Activated CD4-positive, alpha-beta T cell treated with anti-CD3 and anti-CD28 coated beads, Interleukin-2, amount 10 ng/mL, durations not matched to agents 7 days and 5 days (primary cell): Measurements from ENCODE around the gene SCRT2. TPM values are rescaled to one million over a fixed set of nuclear protein-coding genes. Genes with fewer than 3 reads are reported as not detected.

Source experiments
- CTCF ChIA-PET: fragments of 350-600 bp; sonication (Branson Sonifier 250); formaldehyde crosslinking; loops from one replicate; lab custom pipeline; 2021; ENCODE audit warnings: antibody characterized with exemption; lab: Charles Lee
- POLR2A ChIA-PET: fragments of 350-600 bp; sonication (Branson Sonifier 250); formaldehyde crosslinking; loops from one replicate; lab custom pipeline; 2021; ENCODE audit warnings: antibody characterized with exemption; lab: Charles Lee
- DNase-seq: peaks from one replicate; pipeline ENCODE4 v3.0.0-alpha.2; 2020
- H3K27ac Mint-ChIP-seq: one replicate; pipeline ENCODE4 v1.8.0; 2021; ENCODE audit warnings: mild to moderate bottlenecking, moderate library complexity, mixed read lengths
- H3K27me3 Mint-ChIP-seq: one replicate; pipeline ENCODE4 v1.8.0; 2021; ENCODE audit warnings: mixed read lengths
- H3K36me3 Mint-ChIP-seq: one replicate; pipeline ENCODE4 v1.8.0; 2021; ENCODE audit warnings: low read depth, mixed read lengths
- H3K4me1 Mint-ChIP-seq: one replicate; pipeline ENCODE4 v1.8.0; 2021; ENCODE audit warnings: mixed read lengths
- H3K4me3 Mint-ChIP-seq: one replicate; pipeline ENCODE4 v1.8.0; 2021; ENCODE audit warnings: mild to moderate bottlenecking, moderate library complexity, mixed read lengths
- H3K9me3 Mint-ChIP-seq: one replicate; pipeline ENCODE4 v1.8.0; 2021; ENCODE audit warnings: mixed read lengths
- total RNA-seq, 2 experiments: library from RNA; stranded (reverse); gene quantifications; one replicate each; pipeline ENCODE4 v1.2.3, GENCODE V29; 2021

The SCRT2 gene
- total RNA-seq, 2 experiments from 2014 or later = not detected

DNA sequence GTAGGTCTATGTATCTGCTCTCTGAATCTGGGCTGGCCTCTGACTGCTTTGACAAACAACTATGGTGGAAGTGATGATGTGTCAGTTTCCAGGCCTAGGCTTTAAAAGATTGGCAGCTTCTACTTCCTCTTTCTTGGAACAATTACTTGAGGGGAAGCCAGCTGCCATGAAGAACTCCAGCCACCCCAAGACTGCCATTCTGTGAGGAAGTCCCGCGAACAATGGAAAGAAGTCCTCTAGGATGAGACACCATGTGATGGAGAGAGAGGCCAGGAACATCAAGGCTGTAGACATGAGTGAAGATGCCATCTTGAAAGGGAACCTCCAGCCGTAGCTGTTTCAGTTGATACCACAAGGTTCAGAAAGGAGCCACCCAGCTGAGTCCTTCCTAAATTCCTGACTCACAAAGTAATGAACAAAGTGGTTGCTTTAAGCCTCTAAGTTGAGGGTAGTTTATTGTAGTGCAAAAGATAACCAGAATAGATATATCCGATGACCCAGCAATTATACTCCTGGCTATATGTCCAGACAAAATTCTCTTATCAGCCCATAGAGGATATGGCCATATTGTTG lies 50.2 kb downstream of the SCRT2 start:
- Mint-ChIP-seq H3K27ac (no peak overlapping the region), H3K36me3 (no peaks in the 10 kb centered on the region), H3K4me3 (no peak overlapping the region), H3K27me3 (peaks cover 19% of the 10 kb centered on the region), H3K9me3 (no peaks in the 10 kb centered on the region), H3K4me1 (no peaks in the 10 kb centered on the region)
- CTCF ChIA-PET = interaction anchor here (0.5 to 1.5 kb wide), 2 partner anchors 20 to 1226 kb away, joined by 3 to 5 read pairs; no protein-coding TSS in a partner anchor
- DNase-seq = no peak
- POLR2A ChIA-PET = no interaction called here

DNA sequence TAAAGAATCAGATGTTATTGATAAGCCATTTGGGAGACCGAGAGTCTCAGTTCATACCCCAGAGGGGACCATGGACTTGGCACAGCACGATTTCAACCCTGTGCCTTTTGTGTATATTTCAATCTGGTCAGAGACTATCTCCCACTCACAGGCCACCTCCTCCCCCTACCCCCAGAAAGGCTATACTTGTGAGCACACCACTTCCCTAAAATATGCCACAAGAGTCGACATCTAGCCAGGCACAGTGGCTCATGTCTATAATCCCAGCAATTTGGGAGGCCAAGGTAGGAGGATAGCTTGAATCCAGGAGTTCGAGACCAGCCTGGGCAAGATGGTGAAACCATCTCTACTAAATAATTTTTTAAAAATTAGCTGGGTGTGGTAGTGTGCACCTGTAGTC lies 51.9 kb downstream of the SCRT2 start:
- Mint-ChIP-seq H3K27me3 (peaks cover 15% of the 10 kb centered on the region), H3K27ac (no peak overlapping the region), H3K36me3 (no peaks in the 10 kb centered on the region), H3K9me3 (no peaks in the 10 kb centered on the region), H3K4me1 (no peaks in the 10 kb centered on the region), H3K4me3 (no peak overlapping the region)
- POLR2A ChIA-PET = no interaction called here
- no peak for DNase-seq
- CTCF ChIA-PET = interaction anchor here (1.5 kb wide), 1 partner anchor 22 kb away, joined by 5 read pairs; no protein-coding TSS in a partner anchor

DNA sequence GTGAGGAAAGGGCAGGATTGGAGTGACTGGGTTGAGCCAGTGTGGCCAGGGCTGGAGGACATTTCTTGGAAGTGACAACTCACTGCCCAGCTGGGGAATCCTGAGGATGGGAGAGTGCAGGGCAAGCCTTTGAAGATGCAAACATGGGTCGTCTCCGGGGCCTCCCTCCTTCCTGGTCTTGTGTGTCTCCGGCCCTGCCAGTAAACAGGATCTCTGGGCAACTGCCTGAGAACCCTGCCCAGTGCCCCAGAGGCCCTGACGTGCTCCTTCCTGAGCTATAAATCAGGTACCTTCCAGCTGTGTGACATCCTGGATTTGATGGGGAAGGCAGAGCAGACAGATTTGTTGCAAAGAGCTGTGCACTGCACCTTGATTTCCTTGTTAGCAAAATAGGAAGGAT lies 52.6 kb downstream of the SCRT2 start:
- DNase-seq = no peak
- Mint-ChIP-seq H3K9me3 (peaks cover 1% of the 10 kb centered on the region), H3K4me3 (no peak overlapping the region), H3K36me3 (no peaks in the 10 kb centered on the region), H3K27ac (no peak overlapping the region), H3K27me3 (peaks cover 21% of the 10 kb centered on the region), H3K4me1 (no peaks in the 10 kb centered on the region)
- ChIA-PET POLR2A (no interaction called here), CTCF (no interaction called here)

DNA sequence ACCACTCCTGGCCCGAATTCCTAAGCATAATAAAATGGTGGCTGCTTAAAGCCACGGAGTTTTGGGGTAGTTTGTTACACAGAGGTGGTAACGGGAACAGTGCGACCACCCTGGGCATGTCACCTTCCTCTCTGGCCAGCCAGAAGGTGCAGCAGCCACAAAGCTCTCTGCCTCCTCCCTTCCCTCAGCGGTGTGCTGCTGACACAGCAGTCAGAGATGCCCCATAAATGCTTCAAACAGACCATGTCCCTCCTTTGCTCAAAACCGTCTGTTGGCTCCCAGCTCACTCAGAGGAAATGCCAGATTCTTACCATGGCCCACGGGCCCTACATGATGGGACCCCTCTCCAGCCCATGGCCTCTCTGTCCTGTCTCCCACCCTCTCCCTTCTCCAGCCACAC lies 53.4 kb downstream of the SCRT2 start:
- no peaks in the 10 kb centered on the region for H3K36me3 Mint-ChIP-seq
- ChIA-PET POLR2A (no interaction called here), CTCF (no interaction called here)
- no peak for DNase-seq
- H3K27me3 Mint-ChIP-seq = peaks cover 24% of the 10 kb centered on the region
- H3K4me3 Mint-ChIP-seq = no peak overlapping the region
- no peaks in the 10 kb centered on the region for H3K4me1 Mint-ChIP-seq
- H3K9me3 Mint-ChIP-seq = peaks cover 4% of the 10 kb centered on the region
- no peak overlapping the region for H3K27ac Mint-ChIP-seq

DNA sequence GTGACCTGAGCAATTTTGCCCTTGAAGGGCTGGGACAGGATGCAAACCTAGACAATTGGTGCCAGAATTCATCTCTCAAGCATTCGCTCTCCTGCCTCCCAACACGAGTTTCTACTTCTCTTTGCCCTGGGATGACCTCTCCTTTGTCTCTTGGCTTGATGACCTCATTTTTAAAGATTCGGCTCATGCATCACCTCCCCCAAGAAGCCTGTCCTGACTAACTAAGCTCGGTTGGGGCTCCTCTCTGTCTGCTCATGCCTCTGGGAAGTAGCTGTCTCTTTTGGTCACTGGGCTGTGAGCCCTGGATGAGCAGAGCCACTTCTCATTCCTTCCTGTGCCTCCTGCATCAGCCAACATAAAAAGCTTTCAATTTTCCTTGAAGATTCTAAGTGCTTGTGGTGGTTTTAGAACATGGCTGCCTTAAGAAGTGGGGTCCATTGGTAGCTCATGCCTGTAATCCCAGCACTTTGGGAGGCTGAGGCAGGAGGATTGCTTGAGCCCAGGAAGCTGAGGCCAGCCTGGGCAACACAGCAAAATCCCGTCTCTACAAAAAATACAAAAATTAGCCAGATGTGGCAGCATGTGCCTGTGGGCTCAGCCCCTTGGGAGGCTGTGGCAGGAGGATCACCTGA lies 54.4 kb downstream of the SCRT2 start:
- Mint-ChIP-seq H3K27ac (no peak overlapping the region), H3K4me3 (no peak overlapping the region), H3K36me3 (no peaks in the 10 kb centered on the region), H3K27me3 (peaks cover 23% of the 10 kb centered on the region), H3K9me3 (peaks cover 4% of the 10 kb centered on the region), H3K4me1 (no peaks in the 10 kb centered on the region)
- POLR2A ChIA-PET = no interaction called here
- no peak for DNase-seq
- CTCF ChIA-PET = interaction anchor here (0.6 to 0.8 kb wide), 2 partner anchors 9 to 301 kb away, joined by 3 to 5 read pairs; no protein-coding TSS in a partner anchor

DNA sequence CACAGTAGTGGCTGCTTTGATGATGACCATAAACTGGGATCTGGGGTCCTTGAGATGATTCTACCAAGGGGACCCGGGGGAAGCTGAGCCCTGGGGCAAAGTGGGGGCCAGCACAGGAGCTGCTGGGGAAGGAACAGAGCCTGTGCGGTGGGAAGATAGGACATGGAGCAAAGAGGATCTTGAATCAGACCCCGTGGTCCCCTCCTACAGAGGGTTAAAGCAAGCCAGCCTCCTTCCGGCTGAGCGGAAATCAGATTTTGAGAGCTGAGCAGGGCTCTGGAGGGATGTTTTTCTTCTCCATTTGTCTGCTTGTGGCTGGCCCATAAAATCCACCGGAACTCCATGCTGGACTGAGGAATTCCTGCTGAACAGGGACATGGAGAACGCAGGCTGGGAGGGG lies 55.4 kb downstream of the SCRT2 start:
- POLR2A ChIA-PET = no interaction called here
- peaks cover 4% of the 10 kb centered on the region for H3K9me3 Mint-ChIP-seq

DNA sequence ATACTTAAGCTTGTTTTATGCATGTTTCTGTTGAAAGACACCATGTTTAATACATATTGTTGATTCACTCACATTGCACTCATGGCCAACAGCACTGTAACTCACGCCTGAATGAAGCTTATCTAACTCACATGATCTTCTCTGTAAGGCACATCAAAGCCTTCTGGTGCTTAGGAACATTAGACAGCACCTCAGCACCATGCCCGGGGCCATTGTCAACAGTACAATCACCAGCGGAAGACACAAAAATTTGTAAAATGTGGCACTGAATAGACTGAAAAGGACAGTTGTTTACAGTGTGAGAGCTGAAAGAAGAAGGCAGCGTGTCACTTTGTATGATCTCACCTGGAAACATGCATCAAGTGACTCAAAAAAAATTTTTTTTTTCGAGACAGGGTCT lies 56.6 kb downstream of the SCRT2 start:
- Mint-ChIP-seq H3K9me3 (peaks cover 4% of the 10 kb centered on the region), H3K4me1 (no peaks in the 10 kb centered on the region), H3K4me3 (no peak overlapping the region), H3K27ac (no peak overlapping the region), H3K36me3 (no peaks in the 10 kb centered on the region), H3K27me3 (peaks cover 18% of the 10 kb centered on the region)
- DNase-seq = no peak
- CTCF ChIA-PET = no interaction called here
- POLR2A ChIA-PET = no interaction called here

More for the DNA sequence above, 55.4 kb downstream of the SCRT2 start:
- Mint-ChIP-seq H3K27ac (no peak overlapping the region), H3K36me3 (no peaks in the 10 kb centered on the region), H3K27me3 (peaks cover 17% of the 10 kb centered on the region), H3K4me1 (no peaks in the 10 kb centered on the region), H3K4me3 (no peak overlapping the region)
- DNase-seq = no peak
- CTCF ChIA-PET = no interaction called here

DNA sequence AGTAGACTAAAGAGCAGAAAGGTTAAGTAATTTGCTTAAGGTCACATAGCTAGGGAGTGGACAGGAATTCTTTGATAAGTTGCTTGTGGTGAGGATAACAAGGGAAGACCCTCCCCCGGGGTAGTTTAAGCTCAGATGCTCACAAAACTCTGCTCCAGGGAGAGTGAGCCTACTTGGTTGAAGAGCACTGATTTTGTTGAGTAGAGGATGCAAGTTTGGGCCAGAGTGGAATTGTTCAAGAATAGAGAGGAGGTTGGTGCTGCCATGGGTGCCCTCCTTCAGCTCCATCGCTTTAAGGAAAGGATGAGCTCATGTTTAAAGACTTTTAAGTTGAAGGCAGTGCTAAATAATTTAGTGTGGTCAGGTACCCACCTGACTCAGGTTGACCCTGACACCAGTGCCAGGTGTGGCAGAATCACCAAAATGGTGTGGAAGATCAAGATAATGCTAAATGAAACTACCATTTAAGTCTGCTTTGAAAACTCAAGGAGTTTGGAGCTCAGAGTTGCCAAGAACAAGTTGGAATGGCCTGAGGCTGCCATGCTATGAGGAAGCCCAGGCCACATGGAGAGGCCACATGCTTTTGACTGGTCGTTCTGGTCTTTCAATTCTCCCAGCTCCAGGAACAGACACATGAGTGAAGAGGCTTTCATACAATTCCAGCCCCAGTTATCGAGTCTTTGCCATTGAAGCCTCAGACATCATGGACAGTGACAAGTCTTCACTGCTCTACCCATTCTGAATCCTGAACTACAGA lies 57.5 kb downstream of the SCRT2 start:
- Mint-ChIP-seq H3K9me3 (peaks cover 4% of the 10 kb centered on the region), H3K4me3 (no peak overlapping the region), H3K36me3 (no peaks in the 10 kb centered on the region), H3K27me3 (peaks cover 25% of the 10 kb centered on the region), H3K4me1 (no peaks in the 10 kb centered on the region), H3K27ac (no peak overlapping the region)
- POLR2A ChIA-PET = interaction anchor here (0.7 kb wide), 1 partner anchor 23 kb away, joined by 3 read pairs; no protein-coding TSS in a partner anchor
- CTCF ChIA-PET = interaction anchor here (0.7 to 1.8 kb wide), 3 partner anchors 15 to 28 kb away, joined by 3 to 6 read pairs (median 3); no protein-coding TSS in a partner anchor
- no peak for DNase-seq

DNA sequence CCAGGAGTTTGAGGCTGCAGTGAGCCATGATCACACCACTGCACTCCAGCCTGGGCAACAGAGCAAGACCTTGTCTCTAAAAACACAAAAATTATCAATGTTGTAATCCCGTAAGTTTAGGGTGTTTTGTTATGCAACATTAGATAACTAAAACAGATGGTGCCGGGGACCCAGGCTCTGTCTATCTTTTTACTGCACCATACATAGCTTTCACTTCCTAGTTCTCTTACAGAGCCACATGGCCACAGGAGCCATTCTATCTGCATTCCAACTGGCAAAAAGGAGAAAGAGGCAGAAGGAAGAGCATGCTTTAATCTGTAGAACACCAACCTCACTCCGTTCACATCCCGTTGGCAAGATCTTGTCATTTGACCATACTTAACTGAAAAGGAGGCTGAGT lies 60.1 kb downstream of the SCRT2 start:
- H3K9me3 Mint-ChIP-seq = peaks cover 4% of the 10 kb centered on the region
- DNase-seq = no peak
- ChIA-PET POLR2A (no interaction called here), CTCF (no interaction called here)
- H3K27me3 Mint-ChIP-seq = peaks cover 51% of the 10 kb centered on the region
- peaks cover 8% of the 10 kb centered on the region for H3K4me1 Mint-ChIP-seq
- no peak overlapping the region for H3K27ac Mint-ChIP-seq
- no peak overlapping the region for H3K4me3 Mint-ChIP-seq
- no peaks in the 10 kb centered on the region for H3K36me3 Mint-ChIP-seq

DNA sequence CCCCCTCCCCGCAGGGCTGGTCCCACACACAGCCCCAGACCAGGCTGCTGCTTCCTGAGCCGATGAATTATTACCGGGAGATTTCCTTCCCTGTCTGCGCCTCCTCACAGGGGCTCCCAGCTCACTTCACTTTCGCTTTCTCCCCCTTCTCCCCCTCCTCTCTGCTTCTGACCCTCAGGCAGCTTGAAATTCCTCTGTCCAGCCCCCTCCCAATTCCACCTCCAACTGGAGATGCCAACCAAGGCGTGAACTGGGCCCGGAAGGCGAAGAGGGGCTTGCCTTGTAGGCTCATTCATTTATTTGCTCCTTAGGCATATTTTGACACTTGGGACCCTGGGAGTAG lies 63.8 kb downstream of the SCRT2 start:
- no peaks in the 10 kb centered on the region for H3K9me3 Mint-ChIP-seq
- H3K27me3 Mint-ChIP-seq = peaks cover 59% of the 10 kb centered on the region
- no peak for DNase-seq
- H3K4me1 Mint-ChIP-seq = peaks cover 9% of the 10 kb centered on the region
- no peaks in the 10 kb centered on the region for H3K36me3 Mint-ChIP-seq
- no peak overlapping the region for H3K27ac Mint-ChIP-seq
- H3K4me3 Mint-ChIP-seq = no peak overlapping the region
- CTCF ChIA-PET = interaction anchor here (0.5 to 1.3 kb wide), 3 partner anchors 19 to 63 kb away, joined by 3 read pairs; no protein-coding TSS in a partner anchor
- POLR2A ChIA-PET = no interaction called here

Other genes with a start within 250 kb of the SCRT2 start
- 10 to 100 TPM; 29.3 to 31.6 TPM for gene TBC1D20, start 213.3 kb downstream of the SCRT2 start, total RNA-seq
- 100 to 1,000 TPM; 111 to 133 TPM for gene CSNK2A1, start 132.0 kb downstream of the SCRT2 start, total RNA-seq
- not detected for gene TCF15, start 65.5 kb downstream of the SCRT2 start, total RNA-seq
- gene SRXN1, start 22.6 kb downstream of the SCRT2 start, total RNA-seq = 10 to 100 TPM; 11.5 to 12.9 TPM
- gene SLC52A3, start 92.7 kb upstream of the SCRT2 start, total RNA-seq = not detected
- 10 to 100 TPM; 27.6 to 30.2 TPM for gene FAM110A, start 157.9 kb upstream of the SCRT2 start, total RNA-seq
- not detected for gene ANGPT4, start 240.5 kb upstream of the SCRT2 start, total RNA-seq